ENCODE results near the gene CFHR5. TPM values are rescaled to one million over a fixed set of nuclear protein-coding genes. Genes with fewer than 3 reads are reported as not detected.
A peak's percentile ranks its signal among the peaks of the same experiment; 100 is the strongest.

CFHR5 gene
- total RNA-seq, 1 donor from 2014 or later: not detected

GRCh38 chr1:197021716-197022115 is 44.4 kb downstream of the CFHR5 start:
- no peak for DNase-seq (ENCODE audit: low read depth)

- no peak for DNase-seq (ENCODE audit: low read depth)
These were observed 47.1 kb downstream of the CFHR5 start for GRCh38 chr1:197024460-197024859.

- DNase-seq (ENCODE audit: low read depth): no peak
These were observed 50.0 kb downstream of the CFHR5 start for GRCh38 chr1:197027359-197027758.

GRCh38 chr1:197029749-197030148 is 52.4 kb downstream of the CFHR5 start:
- DNase-seq (ENCODE audit: low read depth): no peak

- DNase-seq (ENCODE audit: low read depth): peak; percentile 37
These were observed 57.4 kb downstream of the CFHR5 start for GRCh38 chr1:197034631-197035339.

GRCh38 chr1:197036861-197037260 is 59.5 kb downstream of the CFHR5 start:
- no peak for DNase-seq (ENCODE audit: low read depth)

GRCh38 chr1:197041486-197042353 is 64.4 kb downstream of the CFHR5 start:
- DNase-seq (ENCODE audit: low read depth): no peak

- DNase-seq (ENCODE audit: low read depth): no peak
These were observed 65.5 kb downstream of the CFHR5 start for GRCh38 chr1:197042676-197043341.

GRCh38 chr1:197049100-197049499 is 71.7 kb downstream of the CFHR5 start:
- no peak for DNase-seq (ENCODE audit: low read depth)

Other genes with a start within 250 kb of the CFHR5 start
- gene CFHR3, start 202.7 kb upstream of the CFHR5 start, total RNA-seq: not detected in 2 replicates
- gene CFHR1, start 157.8 kb upstream of the CFHR5 start, total RNA-seq: not detected in 2 replicates
- gene CFHR4, start 89.5 kb upstream of the CFHR5 start, total RNA-seq: not detected in 2 replicates
- gene CFHR2, start 33.8 kb upstream of the CFHR5 start, total RNA-seq: not detected in 2 replicates
- not detected in 2 replicates for gene F13B, start 89.7 kb downstream of the CFHR5 start, total RNA-seq
- gene ASPM, start 169.1 kb downstream of the CFHR5 start, total RNA-seq: 2.5 and 12.3 TPM in 2 replicates
- 16.8 and 18.9 TPM in 2 replicates for gene ZBTB41, start 223.7 kb downstream of the CFHR5 start, total RNA-seq